Memory B cell (primary cell): ENCODE results near the gene PHLDB2.
"Not testable (repeated sequence)": the region's sequence is repeated elsewhere in the genome, so short reads cannot be mapped to it uniquely, and the experiment has no call there.

Experiments
- ATAC-seq: fragments of 150-1000 bp; cut with Tn5 transposase; 2 replicates; pipeline ENCODE4 v1.10.0; 2021; ENCODE audit warnings: low read depth, mild to moderate bottlenecking, moderate library complexity
- DNase-seq, 2 donors: peaks; one replicate each; pipeline ENCODE4 v3.0.0; 2022; ENCODE audit warnings: low spot score in 2 of 2
- H3K27ac Mint-ChIP-seq: one replicate; pipeline ENCODE4 v1.8.0; 2022; ENCODE audit warnings: mild to moderate bottlenecking, moderate library complexity, mixed read lengths
- H3K27me3 Mint-ChIP-seq: one replicate; pipeline ENCODE4 v1.8.0; 2022; ENCODE audit warnings: mixed read lengths
- H3K36me3 Mint-ChIP-seq: one replicate; pipeline ENCODE4 v1.8.0; 2022; ENCODE audit warnings: mild to moderate bottlenecking, mixed read lengths
- H3K4me1 Mint-ChIP-seq: one replicate; pipeline ENCODE4 v1.8.0; 2022; ENCODE audit warnings: mixed read lengths
- H3K4me3 Mint-ChIP-seq: one replicate; pipeline ENCODE4 v1.8.0; 2022; ENCODE audit warnings: mild to moderate bottlenecking, moderate library complexity, mixed read lengths
- H3K9me3 Mint-ChIP-seq: one replicate; pipeline ENCODE4 v1.8.0; 2022; ENCODE audit warnings: mixed read lengths

PHLDB2 gene

DNA sequence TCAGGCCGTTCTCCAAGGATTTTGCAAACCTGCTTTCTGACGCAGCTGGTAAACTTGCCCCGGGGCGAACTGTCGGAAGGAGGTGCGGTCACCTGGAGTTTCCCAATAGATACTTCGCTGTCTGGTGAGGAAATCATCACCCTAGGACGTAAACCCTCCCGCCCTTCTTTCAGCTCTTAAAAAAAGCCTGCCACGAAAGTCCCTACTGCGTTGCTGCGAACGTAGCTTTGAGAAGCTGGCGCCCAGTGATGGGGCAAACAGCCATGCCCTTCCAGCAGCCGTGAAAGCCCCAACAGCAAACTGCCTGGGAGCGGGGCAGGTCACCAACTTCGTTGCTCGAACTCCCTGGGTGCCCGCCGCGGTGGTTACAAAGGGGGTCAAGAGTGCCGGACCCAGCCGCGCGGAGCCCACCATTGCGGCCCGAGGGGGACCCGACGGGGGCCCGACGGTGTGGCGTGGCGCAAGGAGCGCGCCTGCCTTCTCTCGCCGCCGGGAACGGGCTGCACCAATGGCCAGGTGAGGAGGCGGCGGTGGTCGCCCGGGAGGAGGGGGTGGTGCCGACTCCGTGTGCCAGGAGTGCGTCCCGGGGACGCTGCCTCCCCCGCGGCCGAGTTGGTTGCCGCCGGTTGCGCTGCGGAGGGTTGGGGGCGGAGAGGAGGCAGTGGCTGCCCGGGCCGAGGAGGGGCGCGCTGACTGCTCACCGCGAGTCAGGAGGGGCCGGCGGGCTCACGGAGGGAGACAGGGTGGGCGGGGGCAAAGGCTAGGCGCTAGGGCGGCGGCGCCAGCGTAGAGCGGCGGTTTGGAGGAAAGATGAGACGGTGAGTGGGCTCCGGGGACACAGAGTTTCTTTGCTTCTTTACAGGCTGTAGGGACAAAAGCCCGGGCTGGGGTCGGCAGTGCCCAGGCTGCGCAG, at the start of gene PHLDB2:
PHLDB2 (plus strand) TSS at position 205 of the 913 bp plus-strand sequence. CDS start 24,813 bp downstream, outside the sequence.
- H3K36me3 Mint-ChIP-seq, result peaks cover 2% of the 10 kb centered on the region
- no peaks in the 10 kb centered on the region for H3K9me3 Mint-ChIP-seq
- DNase-seq (peak; percentile 30 to 46), ATAC-seq (peak; percentile 51)
- H3K27ac Mint-ChIP-seq, result peak within 1 kb of the TSS; percentile 78
- H3K4me1 Mint-ChIP-seq, result peaks cover 4% of the 10 kb centered on the region
- peaks cover 14% of the 10 kb centered on the region for H3K27me3 Mint-ChIP-seq
- H3K4me3 Mint-ChIP-seq, result peak within 1 kb of the TSS; percentile 92

GRCh38 chr3:111810909-111811308, 48.2 kb upstream of the PHLDB2 start:
- H3K36me3 Mint-ChIP-seq, result no peaks in the 10 kb centered on the region
- H3K27me3 Mint-ChIP-seq, result peaks cover 3% of the 10 kb centered on the region
- DNase-seq (no peak), ATAC-seq (no peak)
- H3K4me3 Mint-ChIP-seq, result no peak overlapping the region
- H3K27ac Mint-ChIP-seq, result no peak overlapping the region
- peaks cover 4% of the 10 kb centered on the region for H3K9me3 Mint-ChIP-seq
- no peaks in the 10 kb centered on the region for H3K4me1 Mint-ChIP-seq

DNA sequence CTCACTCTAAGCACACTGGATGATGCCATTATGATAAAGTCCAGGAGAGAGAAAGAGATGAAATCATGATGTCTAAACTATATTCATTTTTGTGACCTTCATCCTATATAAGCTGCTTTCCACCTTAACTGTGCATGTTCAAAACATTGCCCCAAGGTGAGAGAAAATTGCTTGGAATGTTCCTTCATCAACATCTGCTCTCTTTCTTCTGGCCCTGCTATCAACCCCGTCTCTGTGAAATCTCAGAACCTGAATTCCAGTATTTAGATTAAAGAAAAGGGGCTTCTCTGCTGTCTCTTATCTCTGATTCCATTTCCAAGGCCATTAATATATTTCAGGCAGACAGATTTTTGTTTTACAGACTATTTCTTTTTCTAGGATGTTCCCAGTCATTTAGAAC, 47.3 kb upstream of the PHLDB2 start:
- H3K27me3 Mint-ChIP-seq, result peaks cover 3% of the 10 kb centered on the region
- no peak overlapping the region for H3K4me3 Mint-ChIP-seq
- H3K9me3 Mint-ChIP-seq, result peaks cover 5% of the 10 kb centered on the region
- DNase-seq (no peak), ATAC-seq (no peak)
- H3K27ac Mint-ChIP-seq, result no peak overlapping the region
- no peaks in the 10 kb centered on the region for H3K36me3 Mint-ChIP-seq
- H3K4me1 Mint-ChIP-seq, result no peaks in the 10 kb centered on the region

DNA sequence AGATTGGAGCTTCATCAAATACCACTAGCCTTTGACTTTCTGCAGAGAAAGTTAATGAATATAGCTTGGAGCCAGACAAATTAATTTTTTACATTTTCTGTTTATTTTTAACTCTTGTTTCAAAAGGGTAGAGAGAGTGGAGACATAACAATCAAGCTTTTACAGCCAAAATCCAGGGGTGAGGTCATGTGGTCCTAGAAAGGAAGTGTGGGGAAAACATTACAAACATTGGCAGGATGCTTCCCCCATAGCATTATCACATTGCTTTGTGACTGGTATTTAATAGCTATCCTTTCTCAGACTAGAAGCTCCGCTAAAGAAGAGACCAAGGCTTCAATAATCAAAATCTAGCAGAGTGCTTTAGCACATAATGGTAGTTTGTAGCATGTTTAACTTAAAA, 46.4 kb upstream of the PHLDB2 start:
- Mint-ChIP-seq H3K4me3 (no peak overlapping the region), H3K4me1 (no peaks in the 10 kb centered on the region), H3K27me3 (peaks cover 1% of the 10 kb centered on the region), H3K9me3 (peaks cover 5% of the 10 kb centered on the region), H3K27ac (no peak overlapping the region), H3K36me3 (no peaks in the 10 kb centered on the region)
- DNase-seq (no peak), ATAC-seq (no peak)

- no peak for ATAC-seq
- Mint-ChIP-seq H3K9me3 (peaks cover 5% of the 10 kb centered on the region), H3K36me3 (no peaks in the 10 kb centered on the region), H3K4me3 (no peak overlapping the region), H3K4me1 (no peaks in the 10 kb centered on the region), H3K27me3 (peaks cover under 1% of the 10 kb centered on the region), H3K27ac (no peak overlapping the region)
- DNase-seq, result no peak
These were observed 45.6 kb upstream of the PHLDB2 start for GRCh38 chr3:111813441-111813840.

GRCh38 chr3:111813979-111814378, 45.1 kb upstream of the PHLDB2 start:
- ATAC-seq (no peak), DNase-seq (no peak)
- H3K4me1 Mint-ChIP-seq, result no peaks in the 10 kb centered on the region
- no peak overlapping the region for H3K4me3 Mint-ChIP-seq
- H3K36me3 Mint-ChIP-seq, result no peaks in the 10 kb centered on the region
- no peak overlapping the region for H3K27ac Mint-ChIP-seq
- H3K9me3 Mint-ChIP-seq, result peaks cover 5% of the 10 kb centered on the region
- H3K27me3 Mint-ChIP-seq, result no peaks in the 10 kb centered on the region

DNA sequence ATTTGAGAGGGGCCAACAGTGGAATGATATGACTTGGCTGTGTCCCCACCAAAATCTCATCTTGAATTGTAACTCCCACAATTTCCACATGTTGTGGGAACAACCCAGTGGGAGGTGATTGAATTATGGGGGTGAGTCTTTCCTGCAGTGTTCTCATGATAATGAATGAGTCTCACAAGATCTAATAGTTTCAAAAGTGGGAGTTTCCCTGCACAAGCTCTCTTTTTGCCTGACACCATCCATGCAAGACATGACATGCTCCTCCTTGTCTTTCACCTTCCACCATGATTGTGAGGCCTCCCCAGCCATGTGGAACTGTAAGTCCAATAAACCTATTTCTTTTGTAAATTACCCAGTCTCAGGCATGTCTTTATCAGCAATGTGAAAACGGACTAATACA, 42.3 kb upstream of the PHLDB2 start:
- H3K27ac Mint-ChIP-seq, H3K4me3 Mint-ChIP-seq, ATAC-seq, H3K9me3 Mint-ChIP-seq, DNase-seq, H3K36me3 Mint-ChIP-seq, H3K27me3 Mint-ChIP-seq, H3K4me1 Mint-ChIP-seq: not testable (repeated sequence)

- Mint-ChIP-seq H3K36me3 (no peaks in the 10 kb centered on the region), H3K4me1 (no peaks in the 10 kb centered on the region), H3K9me3 (peaks cover 8% of the 10 kb centered on the region), H3K27me3 (peaks cover 3% of the 10 kb centered on the region), H3K27ac (no peak overlapping the region), H3K4me3 (no peak overlapping the region)
- ATAC-seq, result no peak
- no peak for DNase-seq
These were observed 39.1 kb upstream of the PHLDB2 start for GRCh38 chr3:111819927-111820326.

DNA sequence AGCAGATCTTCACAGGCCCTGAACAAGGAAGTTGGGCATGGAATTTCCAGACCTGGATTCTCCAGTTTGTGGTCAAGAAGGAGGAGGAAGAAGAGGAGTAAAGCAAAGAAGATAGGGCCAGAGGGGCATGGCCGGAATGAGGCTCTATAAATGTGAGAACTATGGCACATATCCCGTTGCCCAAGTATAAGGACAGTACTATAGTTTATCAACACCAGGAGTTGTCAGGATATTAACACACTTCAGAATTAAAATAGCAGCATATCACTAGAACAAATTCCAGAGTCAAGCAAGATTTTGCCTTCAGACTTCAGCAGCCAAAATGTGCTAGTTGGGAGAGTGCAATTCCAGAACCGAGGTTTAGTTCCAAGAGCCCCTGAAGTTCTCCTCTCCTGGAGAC, 38.4 kb upstream of the PHLDB2 start:
- no peaks in the 10 kb centered on the region for H3K36me3 Mint-ChIP-seq
- H3K27me3 Mint-ChIP-seq, result peaks cover 3% of the 10 kb centered on the region
- no peak overlapping the region for H3K27ac Mint-ChIP-seq
- peaks cover 5% of the 10 kb centered on the region for H3K9me3 Mint-ChIP-seq
- H3K4me1 Mint-ChIP-seq, result no peaks in the 10 kb centered on the region
- DNase-seq (no peak), ATAC-seq (no peak)
- H3K4me3 Mint-ChIP-seq, result no peak overlapping the region

DNA sequence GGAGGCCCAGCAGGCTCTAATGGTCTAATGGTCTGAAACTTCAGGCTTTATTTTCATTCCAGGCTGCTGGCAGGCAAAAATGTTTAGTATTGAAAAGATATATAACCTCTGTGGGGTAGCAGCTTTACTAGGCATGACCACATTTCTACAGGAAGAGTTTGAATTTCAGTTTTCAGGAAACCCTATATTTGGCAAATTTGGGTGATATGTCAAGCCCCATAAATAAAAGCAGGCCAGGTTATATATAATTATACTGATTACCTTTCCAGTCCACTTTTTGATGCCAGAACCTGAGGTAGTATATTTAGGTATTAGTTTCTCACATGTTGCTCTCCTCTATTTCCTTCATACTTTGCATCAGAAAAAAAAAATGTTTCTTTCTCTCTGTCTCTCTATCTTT, 37.2 kb upstream of the PHLDB2 start:
- no peak for DNase-seq
- Mint-ChIP-seq H3K27me3 (peaks cover 3% of the 10 kb centered on the region), H3K4me3 (no peak overlapping the region), H3K27ac (no peak overlapping the region), H3K36me3 (no peaks in the 10 kb centered on the region), H3K9me3 (peaks cover 3% of the 10 kb centered on the region), H3K4me1 (no peaks in the 10 kb centered on the region)
- ATAC-seq, result no peak

GRCh38 chr3:111822804-111823203, 36.3 kb upstream of the PHLDB2 start:
- DNase-seq (no peak), ATAC-seq (no peak)
- Mint-ChIP-seq H3K4me1 (no peaks in the 10 kb centered on the region), H3K36me3 (no peaks in the 10 kb centered on the region), H3K27me3 (peaks cover 3% of the 10 kb centered on the region), H3K9me3 (peaks cover 3% of the 10 kb centered on the region), H3K4me3 (no peak overlapping the region), H3K27ac (no peak overlapping the region)

DNA sequence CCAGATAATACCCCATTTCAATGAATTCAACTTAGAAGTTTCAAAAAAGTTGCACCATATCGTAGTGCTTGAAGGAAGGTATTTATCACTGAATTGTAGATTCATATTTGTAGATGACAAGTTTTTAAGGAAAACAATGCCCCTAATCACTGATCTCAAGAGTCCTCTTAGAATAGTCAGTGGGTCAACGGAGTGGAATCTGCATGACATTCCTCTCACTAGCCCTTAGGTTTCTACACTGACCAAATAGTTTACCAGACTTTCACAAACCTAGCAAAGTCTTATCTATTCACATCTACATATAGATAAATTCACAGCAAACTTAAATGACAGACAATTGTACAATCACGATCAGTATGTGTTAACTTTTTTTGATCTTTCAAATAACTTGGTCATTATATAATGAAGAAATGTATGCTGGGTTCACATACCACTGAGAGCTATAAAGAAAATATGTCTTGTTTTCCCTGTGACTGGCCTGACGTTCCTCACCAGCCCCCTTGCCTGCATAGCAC, 35.7 kb upstream of the PHLDB2 start:
- H3K27me3 Mint-ChIP-seq, result peaks cover 3% of the 10 kb centered on the region

GRCh38 chr3:111824351-111824750, 34.7 kb upstream of the PHLDB2 start:
- H3K36me3 Mint-ChIP-seq, result no peaks in the 10 kb centered on the region
- H3K4me1 Mint-ChIP-seq, result no peaks in the 10 kb centered on the region
- DNase-seq (no peak), ATAC-seq (no peak)
- peaks cover 3% of the 10 kb centered on the region for H3K9me3 Mint-ChIP-seq
- peaks cover 3% of the 10 kb centered on the region for H3K27me3 Mint-ChIP-seq
- H3K27ac Mint-ChIP-seq, result no peak overlapping the region
- no peak overlapping the region for H3K4me3 Mint-ChIP-seq

More for the DNA sequence above, 35.7 kb upstream of the PHLDB2 start:
- ATAC-seq (no peak), DNase-seq (no peak)
- Mint-ChIP-seq H3K4me1 (no peaks in the 10 kb centered on the region), H3K27ac (no peak overlapping the region), H3K4me3 (no peak overlapping the region), H3K9me3 (peaks cover 3% of the 10 kb centered on the region), H3K36me3 (no peaks in the 10 kb centered on the region)

GRCh38 chr3:111827871-111828270, 31.2 kb upstream of the PHLDB2 start:
- no peaks in the 10 kb centered on the region for H3K36me3 Mint-ChIP-seq
- DNase-seq, result no peak
- no peak overlapping the region for H3K4me3 Mint-ChIP-seq
- ATAC-seq, result no peak
- H3K27ac Mint-ChIP-seq, result no peak overlapping the region
- no peaks in the 10 kb centered on the region for H3K9me3 Mint-ChIP-seq
- no peaks in the 10 kb centered on the region for H3K4me1 Mint-ChIP-seq
- H3K27me3 Mint-ChIP-seq, result no peaks in the 10 kb centered on the region

DNA sequence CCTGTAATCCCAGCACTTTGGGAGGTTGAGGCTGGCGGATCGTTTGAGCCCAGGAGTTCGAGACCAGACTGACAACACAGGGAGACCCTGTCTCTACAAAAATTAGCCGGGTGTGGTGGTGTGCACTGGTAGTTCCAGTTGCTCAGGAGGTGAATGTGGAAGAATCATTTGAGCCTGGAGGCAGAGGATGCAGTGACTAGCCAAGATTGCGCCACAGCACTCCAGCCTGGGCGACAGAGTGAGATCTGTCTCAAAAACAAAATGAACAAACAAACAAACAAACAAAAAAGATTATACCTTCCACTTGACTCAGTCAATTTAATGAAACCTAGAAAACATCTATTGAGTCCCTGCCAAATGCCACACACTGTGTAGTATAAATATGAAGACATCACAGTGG, 30.5 kb upstream of the PHLDB2 start:
- no peaks in the 10 kb centered on the region for H3K9me3 Mint-ChIP-seq
- no peaks in the 10 kb centered on the region for H3K4me1 Mint-ChIP-seq
- DNase-seq (no peak), ATAC-seq (no peak)
- H3K36me3 Mint-ChIP-seq, result no peaks in the 10 kb centered on the region
- no peak overlapping the region for H3K4me3 Mint-ChIP-seq
- H3K27ac Mint-ChIP-seq, result no peak overlapping the region
- no peaks in the 10 kb centered on the region for H3K27me3 Mint-ChIP-seq
